DOHH2 (cell line): ENCODE data around the gene GOLGA3.

Source experiments
- EZH2phosphoT487 ChIP-seq: fragments of 200-600 bp; sonication (generic); IDR thresholded peaks from 2 replicates; pipeline ENCODE4 v1.6.1; 2017; ENCODE audit warnings: borderline replicate concordance, mild to moderate bottlenecking, antibody characterized with exemption, low read length, moderate library complexity, mixed read lengths
- TF ChIP-seq, protein P1 (sequence below): fragments of 200-600 bp; sonication (generic); IDR thresholded peaks from one replicate; pipeline ENCODE4 v1.5.1; 2014; ENCODE audit warnings: antibody characterized with exemption, mild to moderate bottlenecking, low read depth, low read length; ENCODE audit not compliant: poor library complexity, severe bottlenecking

DNA sequence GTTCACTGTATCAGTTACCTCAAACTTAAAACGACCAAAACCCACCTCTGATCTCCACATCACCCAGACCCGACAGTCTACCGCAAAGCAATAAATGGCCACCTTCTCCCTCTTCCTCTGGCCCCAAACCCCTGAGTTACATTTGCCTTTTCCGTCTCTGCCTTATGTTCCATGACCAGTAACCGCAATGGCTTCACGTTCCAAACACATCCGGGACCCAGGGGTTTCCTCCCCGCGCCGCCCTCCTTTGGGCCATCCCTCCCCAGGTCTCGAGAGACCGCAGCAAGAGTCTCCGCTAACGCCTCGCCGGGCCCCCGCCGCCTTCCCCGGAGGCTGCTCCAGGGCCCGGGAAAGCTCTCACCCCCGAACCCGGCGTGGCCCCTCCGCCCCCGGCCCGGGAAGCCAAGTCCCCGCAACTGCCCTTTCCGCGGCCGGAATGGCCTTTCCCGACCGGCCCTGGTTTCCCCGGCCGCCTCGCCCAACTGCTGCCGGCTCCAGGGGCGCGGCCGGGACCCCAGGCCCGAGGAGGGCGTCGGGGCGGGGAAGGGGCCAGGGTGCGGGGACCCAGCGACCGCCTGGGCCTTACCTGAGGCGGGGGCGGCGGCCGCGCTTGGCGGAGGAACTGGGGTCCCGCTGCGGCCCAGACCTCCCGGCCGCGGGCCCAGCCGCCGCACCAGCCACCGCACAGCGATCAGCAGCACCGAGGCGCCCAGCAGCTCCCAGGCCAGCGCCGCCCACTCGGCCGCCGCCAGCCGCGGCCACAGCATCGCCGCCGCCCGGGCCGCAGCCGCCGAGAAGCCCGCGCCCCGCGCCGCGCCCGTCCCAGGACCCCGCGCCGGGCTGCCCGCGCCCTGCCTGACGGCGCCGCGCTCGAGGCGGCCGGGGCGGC is 67.4 kb downstream of the GOLGA3 start, which contains the start of gene ANKLE2:
- TF ChIP-seq, protein P1, sequence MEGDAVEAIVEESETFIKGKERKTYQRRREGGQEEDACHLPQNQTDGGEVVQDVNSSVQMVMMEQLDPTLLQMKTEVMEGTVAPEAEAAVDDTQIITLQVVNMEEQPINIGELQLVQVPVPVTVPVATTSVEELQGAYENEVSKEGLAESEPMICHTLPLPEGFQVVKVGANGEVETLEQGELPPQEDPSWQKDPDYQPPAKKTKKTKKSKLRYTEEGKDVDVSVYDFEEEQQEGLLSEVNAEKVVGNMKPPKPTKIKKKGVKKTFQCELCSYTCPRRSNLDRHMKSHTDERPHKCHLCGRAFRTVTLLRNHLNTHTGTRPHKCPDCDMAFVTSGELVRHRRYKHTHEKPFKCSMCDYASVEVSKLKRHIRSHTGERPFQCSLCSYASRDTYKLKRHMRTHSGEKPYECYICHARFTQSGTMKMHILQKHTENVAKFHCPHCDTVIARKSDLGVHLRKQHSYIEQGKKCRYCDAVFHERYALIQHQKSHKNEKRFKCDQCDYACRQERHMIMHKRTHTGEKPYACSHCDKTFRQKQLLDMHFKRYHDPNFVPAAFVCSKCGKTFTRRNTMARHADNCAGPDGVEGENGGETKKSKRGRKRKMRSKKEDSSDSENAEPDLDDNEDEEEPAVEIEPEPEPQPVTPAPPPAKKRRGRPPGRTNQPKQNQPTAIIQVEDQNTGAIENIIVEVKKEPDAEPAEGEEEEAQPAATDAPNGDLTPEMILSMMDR = no peak
- TF ChIP-seq EZH2phosphoT487 = no peak
